Common myeloid progenitor, CD34-positive (primary cell): Measurements from ENCODE around the gene UNKL.

ENCODE experiments used
- CTCF ChIA-PET: fragments of 350-600 bp; sonication (Branson Sonifier 250); formaldehyde crosslinking; loops from one replicate; lab custom pipeline; 2021; ENCODE audit warnings: antibody characterized with exemption; lab: Charles Lee
- POLR2A ChIA-PET: fragments of 350-600 bp; sonication (Branson Sonifier 250); formaldehyde crosslinking; loops from one replicate; lab custom pipeline; 2021; ENCODE audit warnings: antibody characterized with exemption; lab: Charles Lee
- DNase-seq, 3 donors: peaks; one replicate each; pipeline versions ENCODE4 v3.0.0 to v3.0.0-alpha.2; 2013
- H3K27ac ChIP-seq, 2 experiments: 1 replicate in 1 of 2; 2 replicates in 1 of 2; pipeline ENCODE4 v1.7.0; 2013; ENCODE audit warnings: inconsistent platforms in 2 of 2, low read length in 2 of 2, mild to moderate bottlenecking in 2 of 2, low read depth in 1 of 2, moderate library complexity in 1 of 2; ENCODE audit not compliant: severe bottlenecking in 2 of 2, insufficient read depth in 1 of 2, poor library complexity in 1 of 2
- H3K27me3 ChIP-seq, 5 experiments: replicated peaks in 2 of 5; 1 replicate in 3 of 5; 2 replicates in 2 of 5; pipeline versions ENCODE4 v1.6.1 to v1.7.0; 2013; ENCODE audit warnings: low read length in 4 of 5, mild to moderate bottlenecking in 2 of 5, moderate library complexity in 2 of 5, inconsistent platforms in 1 of 5; ENCODE audit not compliant: insufficient read depth in 5 of 5, control insufficient read depth in 4 of 5
- H3K36me3 ChIP-seq, 4 experiments: 1 replicate in 2 of 4; 2 replicates in 2 of 4; pipeline versions ENCODE4 v1.6.1 to v1.7.0; 2013; ENCODE audit warnings: low read length in 3 of 4, control low read depth in 1 of 4, mild to moderate bottlenecking in 1 of 4; ENCODE audit not compliant: control insufficient read depth in 4 of 4, insufficient read depth in 4 of 4
- H3K4me1 ChIP-seq, 4 experiments: 1 replicate in 3 of 4; 2 replicates in 1 of 4; pipeline versions ENCODE4 v1.6.1 to v1.7.1; 2013; ENCODE audit warnings: low read length in 3 of 4, mild to moderate bottlenecking in 3 of 4, control low read depth in 1 of 4, inconsistent platforms in 1 of 4, moderate library complexity in 1 of 4; ENCODE audit not compliant: control insufficient read depth in 4 of 4, insufficient read depth in 4 of 4; ENCODE audit errors: control extremely low read depth in 1 of 4
- H3K4me3 ChIP-seq, 7 experiments: 1 replicate in 4 of 7; 2 replicates in 3 of 7; pipeline versions ENCODE4 v1.5.1 to v1.7.0; 2013; ENCODE audit warnings: mild to moderate bottlenecking in 7 of 7, low read length in 6 of 7, moderate library complexity in 6 of 7, inconsistent platforms in 2 of 7, low read depth in 2 of 7, control low read depth in 1 of 7; ENCODE audit not compliant: insufficient read depth in 4 of 7, control insufficient read depth in 1 of 7; ENCODE audit errors: extremely low read depth in 1 of 7
- H3K9me3 ChIP-seq, 5 experiments: 1 replicate in 4 of 5; 2 replicates in 1 of 5; pipeline versions ENCODE4 v1.6.1 to v1.7.1; 2013; ENCODE audit warnings: low read length in 4 of 5, mild to moderate bottlenecking in 2 of 5, inconsistent platforms in 1 of 5, low read depth in 1 of 5, moderate library complexity in 1 of 5; ENCODE audit not compliant: control insufficient read depth in 4 of 5, insufficient read depth in 2 of 5; ENCODE audit errors: control extremely low read depth in 1 of 5
- WGBS: methylation state at CpG from one replicate; pipeline ENCODE4 v1.1.5; 2013; ENCODE audit not compliant: insufficient coverage; 5-methylcytosine and 5-hydroxymethylcytosine counted together

The UNKL gene

GRCh38 chr16:1458336-1458976 lies 44.0 kb upstream of the UNKL start:
- Histone ChIP-seq H3K4me3 (peak overlapping the region in 1 of 7 experiments; percentile 1), H3K4me1 (peaks cover 0 to 35% (median 17%) of the 10 kb centered on the region in 4 experiments), H3K36me3 (peaks cover 13 to 80% (median 38%) of the 10 kb centered on the region in 4 experiments), H3K27ac (no peak overlapping the region), H3K27me3 (no peaks in the 10 kb centered on the region), H3K9me3 (no peaks in the 10 kb centered on the region)
- peak; percentile 54 to 83 (median 66) for DNase-seq
- POLR2A ChIA-PET = interaction anchor here (0.6 kb wide), 1 partner anchor 452 kb away, joined by 3 read pairs; no protein-coding TSS in a partner anchor
- WGBS = 97% methylated on average over 25 of the region's 26 CpGs
- CTCF ChIA-PET = interaction anchor here (1.5 kb wide), 1 partner anchor 17 kb away, joined by 3 read pairs; no protein-coding TSS in a partner anchor

DNA sequence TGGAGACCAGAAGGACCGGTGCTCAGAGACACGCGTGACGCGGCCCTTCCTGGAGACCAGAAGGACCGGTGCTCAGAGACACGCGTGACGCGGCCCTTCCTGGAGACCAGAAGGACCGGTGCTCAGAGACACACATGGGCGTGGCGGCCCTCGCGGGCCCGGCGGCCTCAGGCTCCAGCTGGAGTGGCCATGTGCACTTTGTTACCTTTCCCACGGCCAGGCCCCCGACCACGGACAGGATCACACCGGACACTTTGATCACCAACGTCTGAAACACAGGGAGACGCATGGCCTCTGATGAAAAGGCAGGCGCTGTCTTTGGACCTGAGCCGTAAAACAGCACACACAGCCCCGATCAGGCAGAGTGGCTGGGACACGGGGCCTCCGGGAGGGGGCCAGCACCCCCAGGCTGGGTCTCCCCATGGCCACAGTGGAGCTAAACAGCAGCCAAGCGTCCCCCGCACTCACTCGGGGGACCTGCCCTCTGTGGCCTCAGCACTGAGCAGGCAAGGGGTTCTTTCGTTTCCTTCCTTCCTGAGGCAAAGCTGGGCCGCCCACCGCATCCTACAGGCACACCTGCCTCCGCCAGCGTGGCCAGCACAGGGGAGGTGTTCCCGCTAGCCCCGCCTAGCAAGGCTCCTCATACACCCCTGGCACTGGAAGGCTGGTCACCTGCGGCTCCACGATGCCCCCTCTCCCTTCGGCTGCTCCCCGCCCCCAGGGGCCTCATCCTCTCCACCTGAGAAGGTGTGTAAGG lies 43.2 kb upstream of the UNKL start:
- no peaks in the 10 kb centered on the region for H3K27me3 ChIP-seq
- POLR2A ChIA-PET = no interaction called here
- H3K9me3 ChIP-seq = no peaks in the 10 kb centered on the region
- H3K4me3 ChIP-seq = peak overlapping the region in 3 of 7 experiments; percentile 36 to 52 (median 46)
- peaks cover 0 to 35% (median 17%) of the 10 kb centered on the region in 4 experiments for H3K4me1 ChIP-seq
- WGBS = 38% methylated on average over 32 of the region's 42 CpGs
- H3K36me3 ChIP-seq = peaks cover 13 to 77% (median 38%) of the 10 kb centered on the region in 4 experiments
- DNase-seq = peak; percentile 55 to 84 (median 66)
- H3K27ac ChIP-seq = no peak overlapping the region
- CTCF ChIA-PET = no interaction called here

- H3K4me1 ChIP-seq = peaks cover 0 to 35% (median 17%) of the 10 kb centered on the region in 4 experiments
- CTCF ChIA-PET = interaction anchor here (0.7 kb wide), 1 partner anchor 23 kb away, joined by 3 read pairs; no protein-coding TSS in a partner anchor
- peaks cover 13 to 82% (median 40%) of the 10 kb centered on the region in 4 experiments for H3K36me3 ChIP-seq
- no peak for DNase-seq
- 96% methylated on average over 12 of the region's 16 CpGs for WGBS
- no peaks in the 10 kb centered on the region for H3K9me3 ChIP-seq
- no peaks in the 10 kb centered on the region for H3K27me3 ChIP-seq
- H3K27ac ChIP-seq = no peak overlapping the region
- POLR2A ChIA-PET = no interaction called here
- no peak overlapping the region for H3K4me3 ChIP-seq
Observed at GRCh38 chr16:1456951-1457350, 42.4 kb upstream of the UNKL start.

- no peak overlapping the region for H3K27ac ChIP-seq
- WGBS = 98% methylated on average over 41 of the region's 41 CpGs
- no peak for DNase-seq
- H3K4me1 ChIP-seq = peaks cover 0 to 35% (median 17%) of the 10 kb centered on the region in 4 experiments
- ChIA-PET CTCF (no interaction called here), POLR2A (no interaction called here)
- no peaks in the 10 kb centered on the region for H3K9me3 ChIP-seq
- H3K27me3 ChIP-seq = no peaks in the 10 kb centered on the region
- H3K4me3 ChIP-seq = no peak overlapping the region
- peaks cover 14 to 84% (median 45%) of the 10 kb centered on the region in 4 experiments for H3K36me3 ChIP-seq
Observed at GRCh38 chr16:1455190-1456171, 41.0 kb upstream of the UNKL start.

DNA sequence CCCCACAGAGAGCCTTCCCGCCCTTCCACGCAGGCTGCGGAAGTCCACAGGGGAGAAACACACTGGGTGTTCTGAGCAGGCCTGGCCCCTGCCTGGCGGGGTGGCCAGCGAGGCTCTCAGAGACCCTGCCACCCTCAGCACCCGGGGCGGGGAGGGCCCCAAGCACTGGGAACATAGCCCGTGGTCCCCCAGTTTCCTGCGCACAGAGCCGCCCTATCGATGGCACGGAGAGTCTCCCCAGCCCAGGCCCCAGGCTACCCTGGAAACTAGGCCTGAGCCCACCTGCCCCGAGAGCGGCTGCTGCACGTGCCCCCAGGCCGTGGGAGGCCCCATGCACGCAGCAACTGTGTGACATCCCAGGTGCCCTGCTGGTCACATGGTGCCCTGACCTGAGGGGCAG lies 40.1 kb upstream of the UNKL start:
- peaks cover 0 to 33% (median 14%) of the 10 kb centered on the region in 4 experiments for H3K4me1 ChIP-seq
- H3K9me3 ChIP-seq = no peaks in the 10 kb centered on the region
- peaks cover 14 to 90% (median 44%) of the 10 kb centered on the region in 4 experiments for H3K36me3 ChIP-seq
- DNase-seq = no peak
- ChIA-PET POLR2A (no interaction called here), CTCF (no interaction called here)
- peak overlapping the region in 1 of 2 experiments; percentile 56 for H3K27ac ChIP-seq
- H3K4me3 ChIP-seq = no peak overlapping the region
- 95% methylated on average over 16 of the region's 17 CpGs for WGBS
- no peaks in the 10 kb centered on the region for H3K27me3 ChIP-seq

GRCh38 chr16:1453316-1453715 lies 38.8 kb upstream of the UNKL start:
- H3K27me3 ChIP-seq = no peaks in the 10 kb centered on the region
- peaks cover 0 to 23% (median 7%) of the 10 kb centered on the region in 4 experiments for H3K4me1 ChIP-seq
- POLR2A ChIA-PET = no interaction called here
- H3K9me3 ChIP-seq = no peaks in the 10 kb centered on the region
- DNase-seq = no peak
- no peak overlapping the region for H3K4me3 ChIP-seq
- 96% methylated on average over 19 of the region's 19 CpGs for WGBS
- H3K27ac ChIP-seq = no peak overlapping the region
- CTCF ChIA-PET = no interaction called here
- peaks cover 14 to 93% (median 54%) of the 10 kb centered on the region in 4 experiments for H3K36me3 ChIP-seq
